NB4 (cell line): ENCODE results near the gene TNN.

Experiments
- DNase-seq: peaks from one replicate; pipeline ENCODE4 v3.0.0; 2010; ENCODE audit warnings: low read depth
- H3K4me3 ChIP-seq: one replicate; pipeline ENCODE4 v1.5.1; 2011; ENCODE audit warnings: mild to moderate bottlenecking, low read depth, low read length, moderate library complexity
- CTCF ChIP-seq: IDR thresholded peaks from one replicate; pipeline ENCODE4 v1.5.1; 2012; ENCODE audit warnings: low read depth, low read length
- MAX ChIP-seq: IDR thresholded peaks from 2 replicates; pipeline ENCODE4 v1.6.1; 2011; ENCODE audit warnings: low read depth, low read length
- MYC ChIP-seq: IDR thresholded peaks from 2 replicates; pipeline ENCODE4 v1.6.1; 2011; ENCODE audit warnings: low read depth, low read length
- POLR2A ChIP-seq: IDR thresholded peaks from 2 replicates; pipeline ENCODE4 v1.6.1; 2011; ENCODE audit warnings: mild to moderate bottlenecking; ENCODE audit not compliant: insufficient read length; ENCODE audit errors: extremely low read depth

Gene TNN

GRCh38 chr1:175129644-175129996 lies 62.0 kb downstream of the TNN start:
- H3K4me3 ChIP-seq = no peak overlapping the region
- no peak for DNase-seq
- no peak for TF ChIP-seq POLR2A

- TF ChIP-seq CTCF (no peak), MAX (peak; percentile 75), POLR2A (no peak), MYC (peak; percentile 92)
- peak; percentile 72 for DNase-seq
Observed at GRCh38 chr1:175129997-175130648, 62.5 kb downstream of the TNN start.

GRCh38 chr1:175130649-175131045 lies 63.0 kb downstream of the TNN start:
- TF ChIP-seq MAX (no peak), MYC (no peak), POLR2A (no peak), CTCF (no peak)
- H3K4me3 ChIP-seq = no peak overlapping the region
- DNase-seq = no peak

More at GRCh38 chr1:175129997-175130648, 62.5 kb downstream of the TNN start:
- no peak overlapping the region for H3K4me3 ChIP-seq

GRCh38 chr1:175131095-175131494 lies 63.5 kb downstream of the TNN start:
- DNase-seq = no peak
- TF ChIP-seq POLR2A (no peak), CTCF (no peak), MYC (no peak), MAX (no peak)
- no peak overlapping the region for H3K4me3 ChIP-seq

GRCh38 chr1:175132436-175132835 lies 64.8 kb downstream of the TNN start:
- no peak for DNase-seq
- TF ChIP-seq MAX (no peak), MYC (no peak)
- no peak overlapping the region for H3K4me3 ChIP-seq

GRCh38 chr1:175133673-175134435 lies 66.2 kb downstream of the TNN start:
- TF ChIP-seq CTCF = no peak
- TF ChIP-seq POLR2A = no peak
- TF ChIP-seq MAX = no peak
- TF ChIP-seq MYC = no peak
- no peak for DNase-seq
- no peak overlapping the region for H3K4me3 ChIP-seq
